ENCODE measurements around the gene NELFE. TPM values are rescaled to one million over a fixed set of nuclear protein-coding genes. Genes with fewer than 3 reads are reported as not detected.

The NELFE gene
- total RNA-seq, 4 donors from 2014 or later = 67.0 to 94.0 (median 75.0) TPM

GRCh38 chr6:31971279-31971992 is 12.7 kb upstream of the NELFE start:
- peak; percentile 27 for ATAC-seq (ENCODE audit: low FRiP score)
- no peak for TF ChIP-seq CTCF (IDR thresholded peaks at IDR 0.05)
- DNase-seq (ENCODE audit: low spot score) = no peak

- no peak for TF ChIP-seq CTCF (IDR thresholded peaks at IDR 0.05)
- DNase-seq (ENCODE audit: low spot score) = no peak
These were observed 12.0 kb upstream of the NELFE start for GRCh38 chr6:31970604-31971271.

GRCh38 chr6:31969712-31970603 is 11.2 kb upstream of the NELFE start:
- TF ChIP-seq CTCF (IDR thresholded peaks at IDR 0.05) = no peak
- peak; percentile 5 for ATAC-seq (ENCODE audit: low FRiP score)
- no peak for DNase-seq (ENCODE audit: low spot score)

More at GRCh38 chr6:31970604-31971271, 12.0 kb upstream of the NELFE start:
- no peak for ATAC-seq (ENCODE audit: low FRiP score)

- no peak for ATAC-seq (ENCODE audit: low FRiP score)
- no peak for DNase-seq (ENCODE audit: low spot score)
- TF ChIP-seq CTCF (IDR thresholded peaks at IDR 0.05) = no peak
These were observed 10.3 kb upstream of the NELFE start for GRCh38 chr6:31968791-31969711.

GRCh38 chr6:31968326-31968725 is 9.6 kb upstream of the NELFE start:
- no peak for ATAC-seq (ENCODE audit: low FRiP score)
- TF ChIP-seq CTCF (IDR thresholded peaks at IDR 0.05) = no peak
- no peak for DNase-seq (ENCODE audit: low spot score)

GRCh38 chr6:31967926-31968320 is 9.2 kb upstream of the NELFE start:
- ATAC-seq (ENCODE audit: low FRiP score) (no peak), DNase-seq (ENCODE audit: low spot score) (no peak)
- TF ChIP-seq CTCF (IDR thresholded peaks at IDR 0.05) = no peak
